GM23338 (cell line): ENCODE results near the gene LCE2C. TPM values are rescaled to one million over a fixed set of nuclear protein-coding genes. Genes with fewer than 3 reads are reported as not detected.

ENCODE experiments used
- ATAC-seq: fragments of 200-7000 bp; cut with Tn5 transposase; 3 replicates; pipeline ENCODE4 v1.9.1; 2020
- DNase-seq: peaks from one replicate; pipeline ENCODE4 v3.0.0-alpha.2; 2015; ENCODE audit warnings: low spot score
- H2AFZ ChIP-seq: fragments of 200-600 bp; sonication (generic); 2 replicates; pipeline ENCODE4 v1.8.0; 2016; ENCODE audit warnings: antibody characterized with exemption, mild to moderate bottlenecking, moderate library complexity
- H3F3A ChIP-seq: fragments of 200-600 bp; sonication (generic); replicated peaks from 2 replicates; pipeline ENCODE4 v1.8.0; 2017; ENCODE audit warnings: antibody characterized with exemption, mixed run types, low read depth
- H3K27ac ChIP-seq: fragments of 200-600 bp; sonication (generic); 2 replicates; pipeline ENCODE4 v1.6.1; 2016; ENCODE audit warnings: low read depth
- H3K27me3 ChIP-seq: fragments of 200-600 bp; sonication (generic); 2 replicates; pipeline ENCODE4 v1.8.0; 2016; ENCODE audit warnings: mild to moderate bottlenecking, mixed run types, moderate library complexity; ENCODE audit not compliant: insufficient read depth
- H3K36me3 ChIP-seq: fragments of 200-600 bp; sonication (generic); 2 replicates; pipeline ENCODE4 v1.8.0; 2016; ENCODE audit warnings: mild to moderate bottlenecking; ENCODE audit not compliant: insufficient read depth
- H3K4me1 ChIP-seq: fragments of 200-600 bp; sonication (generic); 2 replicates; pipeline ENCODE4 v1.8.0; 2016; ENCODE audit warnings: mild to moderate bottlenecking, moderate library complexity; ENCODE audit not compliant: insufficient read depth
- H3K4me2 ChIP-seq: fragments of 200-600 bp; sonication (generic); 2 replicates; pipeline ENCODE4 v1.7.1; 2017; ENCODE audit warnings: mixed run types
- H3K4me3 ChIP-seq: fragments of 200-600 bp; sonication (generic); 2 replicates; pipeline ENCODE4 v1.6.1; 2016; ENCODE audit warnings: mixed run types
- H3K79me2 ChIP-seq: fragments of 200-600 bp; sonication (generic); replicated peaks from 2 replicates; pipeline ENCODE4 v1.8.0; 2017; ENCODE audit warnings: mild to moderate bottlenecking; ENCODE audit not compliant: insufficient read depth
- H3K9me2 ChIP-seq: fragments of 200-600 bp; sonication (generic); 2 replicates; pipeline ENCODE4 v1.8.0; 2017; ENCODE audit not compliant: insufficient read depth
- H4K20me1 ChIP-seq: fragments of 200-600 bp; sonication (generic); replicated peaks from 2 replicates; pipeline ENCODE4 v1.8.0; 2017; ENCODE audit warnings: mild to moderate bottlenecking; ENCODE audit not compliant: insufficient read depth
- H3K27ac Mint-ChIP-seq: 2 replicates; pipeline ENCODE4 v1.8.0; 2020; ENCODE audit warnings: inconsistent platforms, mild to moderate bottlenecking, moderate library complexity, mixed read lengths
- H3K27me3 Mint-ChIP-seq: 3 replicates; pipeline ENCODE4 v1.8.0; 2022; ENCODE audit warnings: low read depth, mild to moderate bottlenecking, moderate library complexity, mixed read lengths, inconsistent platforms; ENCODE audit not compliant: insufficient read depth, poor library complexity
- H3K36me3 Mint-ChIP-seq: 3 replicates; pipeline ENCODE4 v1.8.0; 2021; ENCODE audit warnings: low read depth, mild to moderate bottlenecking, inconsistent platforms, moderate library complexity, mixed read lengths
- H3K4me1 Mint-ChIP-seq: 3 replicates; pipeline ENCODE4 v1.8.0; 2020; ENCODE audit warnings: mild to moderate bottlenecking, inconsistent platforms, mixed read lengths
- H3K4me3 Mint-ChIP-seq: 3 replicates; pipeline ENCODE4 v1.8.0; 2021; ENCODE audit warnings: moderate library complexity, mild to moderate bottlenecking, inconsistent platforms, mixed read lengths
- H3K9me3 Mint-ChIP-seq: 3 replicates; pipeline ENCODE4 v1.8.0; 2020; ENCODE audit warnings: moderate library complexity, mild to moderate bottlenecking, inconsistent platforms, mixed read lengths
- CREB1 ChIP-seq: fragments of 250-450 bp; sonication (Bioruptor Pico); IDR thresholded peaks from 2 replicates; pipeline ENCODE4 v1.5.0; 2020; ENCODE audit warnings: low read depth, mild to moderate bottlenecking, moderate library complexity
- EZH2 ChIP-seq: fragments of 200-600 bp; sonication (generic); IDR thresholded peaks from one replicate; pipeline ENCODE4 v1.8.0; 2017; ENCODE audit warnings: antibody characterized with exemption, mild to moderate bottlenecking, low read depth; ENCODE audit not compliant: unreplicated experiment
- EZH2phosphoT487 ChIP-seq: fragments of 200-600 bp; sonication (generic); IDR thresholded peaks from one replicate; pipeline ENCODE4 v1.8.1; 2018; ENCODE audit warnings: antibody characterized with exemption; ENCODE audit not compliant: unreplicated experiment
- NANOG ChIP-seq: IDR thresholded peaks from 2 replicates; pipeline ENCODE4 v1.6.1; 2016; ENCODE audit warnings: antibody characterized with exemption, borderline replicate concordance
- POLR2AphosphoS5 ChIP-seq: IDR thresholded peaks from 2 replicates; pipeline ENCODE4 v1.6.1; 2016; ENCODE audit warnings: antibody characterized with exemption, low read depth
- STAT1 ChIP-seq: IDR thresholded peaks from one replicate; pipeline ENCODE4 v1.6.1; 2016; ENCODE audit warnings: antibody characterized with exemption; ENCODE audit not compliant: unreplicated experiment
- ZNF331 ChIP-seq: fragments of 250-450 bp; sonication (Bioruptor Pico); IDR thresholded peaks from 2 replicates; pipeline ENCODE4 v1.5.0; 2020; ENCODE audit warnings: low read depth, mild to moderate bottlenecking, moderate library complexity
- polyA plus RNA-seq: library from polyadenylated mRNA; unstranded; fragments of >200 nt; fragmentation: Nextera tagmentation; extraction: Ambion mirVana; gene quantifications from 2 replicates; pipeline ENCODE4 v1.2.1, GENCODE V29; 2016
- total RNA-seq: library from RNA; depleted of rRNA; stranded (reverse); fragments of >200 nt; shearing (Covaris generic); gene quantifications from 2 replicates; pipeline ENCODE4 v1.2.3, GENCODE V29; 2014
- TF ChIP-seq, protein P1 (sequence below): IDR thresholded peaks from one replicate; pipeline ENCODE4 v1.6.1; 2018; ENCODE audit warnings: antibody characterized with exemption; ENCODE audit not compliant: unreplicated experiment
- TF ChIP-seq, protein P2 (sequence below), 2 experiments: fragments of 200-600 bp in 1 of 2; sonication (generic) in 1 of 2; conservative IDR thresholded peaks; 2 replicates each; pipeline versions ENCODE4 v1.5.1 to v1.6.1; 2016 to 2017; ENCODE audit warnings: antibody characterized with exemption in 2 of 2, low read depth in 2 of 2, mild to moderate bottlenecking in 2 of 2, moderate library complexity in 1 of 2
- TF ChIP-seq, protein P3 (sequence below): IDR thresholded peaks from 2 replicates; pipeline ENCODE4 v1.6.1; 2016; ENCODE audit warnings: antibody characterized with exemption

Gene LCE2C
- total and polyA plus RNA-seq, 2 experiments from 2014 or later, result not detected

DNA sequence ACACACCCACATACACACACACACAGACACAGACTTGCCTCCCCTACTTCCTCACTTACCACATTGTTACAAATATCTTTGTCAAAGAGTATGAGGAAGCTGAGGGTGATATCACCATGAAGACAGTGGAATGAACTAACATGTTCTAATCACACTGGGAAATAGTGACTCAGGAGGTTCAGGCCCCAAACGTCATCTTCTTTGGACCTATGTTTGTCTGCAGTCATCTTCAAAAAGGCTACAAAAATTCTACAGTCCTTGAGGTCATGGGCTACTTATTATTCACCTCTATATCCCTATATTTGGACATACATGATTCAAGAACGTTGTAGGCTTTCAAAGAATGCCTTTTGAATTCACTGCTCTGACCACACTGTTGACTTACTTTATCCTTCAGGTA is 2.1 kb upstream of the LCE2C start (continued):
- TF ChIP-seq, protein P1, sequence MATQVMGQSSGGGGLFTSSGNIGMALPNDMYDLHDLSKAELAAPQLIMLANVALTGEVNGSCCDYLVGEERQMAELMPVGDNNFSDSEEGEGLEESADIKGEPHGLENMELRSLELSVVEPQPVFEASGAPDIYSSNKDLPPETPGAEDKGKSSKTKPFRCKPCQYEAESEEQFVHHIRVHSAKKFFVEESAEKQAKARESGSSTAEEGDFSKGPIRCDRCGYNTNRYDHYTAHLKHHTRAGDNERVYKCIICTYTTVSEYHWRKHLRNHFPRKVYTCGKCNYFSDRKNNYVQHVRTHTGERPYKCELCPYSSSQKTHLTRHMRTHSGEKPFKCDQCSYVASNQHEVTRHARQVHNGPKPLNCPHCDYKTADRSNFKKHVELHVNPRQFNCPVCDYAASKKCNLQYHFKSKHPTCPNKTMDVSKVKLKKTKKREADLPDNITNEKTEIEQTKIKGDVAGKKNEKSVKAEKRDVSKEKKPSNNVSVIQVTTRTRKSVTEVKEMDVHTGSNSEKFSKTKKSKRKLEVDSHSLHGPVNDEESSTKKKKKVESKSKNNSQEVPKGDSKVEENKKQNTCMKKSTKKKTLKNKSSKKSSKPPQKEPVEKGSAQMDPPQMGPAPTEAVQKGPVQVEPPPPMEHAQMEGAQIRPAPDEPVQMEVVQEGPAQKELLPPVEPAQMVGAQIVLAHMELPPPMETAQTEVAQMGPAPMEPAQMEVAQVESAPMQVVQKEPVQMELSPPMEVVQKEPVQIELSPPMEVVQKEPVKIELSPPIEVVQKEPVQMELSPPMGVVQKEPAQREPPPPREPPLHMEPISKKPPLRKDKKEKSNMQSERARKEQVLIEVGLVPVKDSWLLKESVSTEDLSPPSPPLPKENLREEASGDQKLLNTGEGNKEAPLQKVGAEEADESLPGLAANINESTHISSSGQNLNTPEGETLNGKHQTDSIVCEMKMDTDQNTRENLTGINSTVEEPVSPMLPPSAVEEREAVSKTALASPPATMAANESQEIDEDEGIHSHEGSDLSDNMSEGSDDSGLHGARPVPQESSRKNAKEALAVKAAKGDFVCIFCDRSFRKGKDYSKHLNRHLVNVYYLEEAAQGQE, result no peak

DNA sequence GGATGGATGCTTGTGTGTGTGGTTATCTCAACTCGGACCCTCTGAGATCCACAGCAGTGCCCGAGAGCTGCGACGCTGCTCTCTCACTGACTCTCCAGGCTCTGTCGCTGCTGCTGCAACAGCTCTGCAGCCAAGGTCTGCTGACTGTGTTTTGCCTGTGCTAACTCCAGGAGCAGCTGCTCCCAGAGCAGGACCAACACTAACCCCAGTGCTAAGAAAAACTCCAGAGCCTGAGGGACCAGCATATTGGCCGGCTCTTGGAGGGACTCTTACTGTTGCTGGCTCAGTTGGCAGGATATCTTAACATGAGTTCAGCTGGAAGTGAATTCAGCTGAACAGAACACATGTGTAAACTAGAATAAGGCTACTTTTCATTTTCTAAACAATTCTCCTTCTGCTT is 4.4 kb downstream of the LCE2C start:
- no peak for DNase-seq
- TF ChIP-seq EZH2, result no peak
- TF ChIP-seq NANOG, result no peak
- no peak for TF ChIP-seq POLR2AphosphoS5
- TF ChIP-seq ZNF331, result no peak
- TF ChIP-seq STAT1, result no peak
- TF ChIP-seq, protein P2, sequence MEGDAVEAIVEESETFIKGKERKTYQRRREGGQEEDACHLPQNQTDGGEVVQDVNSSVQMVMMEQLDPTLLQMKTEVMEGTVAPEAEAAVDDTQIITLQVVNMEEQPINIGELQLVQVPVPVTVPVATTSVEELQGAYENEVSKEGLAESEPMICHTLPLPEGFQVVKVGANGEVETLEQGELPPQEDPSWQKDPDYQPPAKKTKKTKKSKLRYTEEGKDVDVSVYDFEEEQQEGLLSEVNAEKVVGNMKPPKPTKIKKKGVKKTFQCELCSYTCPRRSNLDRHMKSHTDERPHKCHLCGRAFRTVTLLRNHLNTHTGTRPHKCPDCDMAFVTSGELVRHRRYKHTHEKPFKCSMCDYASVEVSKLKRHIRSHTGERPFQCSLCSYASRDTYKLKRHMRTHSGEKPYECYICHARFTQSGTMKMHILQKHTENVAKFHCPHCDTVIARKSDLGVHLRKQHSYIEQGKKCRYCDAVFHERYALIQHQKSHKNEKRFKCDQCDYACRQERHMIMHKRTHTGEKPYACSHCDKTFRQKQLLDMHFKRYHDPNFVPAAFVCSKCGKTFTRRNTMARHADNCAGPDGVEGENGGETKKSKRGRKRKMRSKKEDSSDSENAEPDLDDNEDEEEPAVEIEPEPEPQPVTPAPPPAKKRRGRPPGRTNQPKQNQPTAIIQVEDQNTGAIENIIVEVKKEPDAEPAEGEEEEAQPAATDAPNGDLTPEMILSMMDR (conservative IDR thresholded peaks at IDR 0.05; ENCODE audit: low read depth in 2 of 2), result no peak
- TF ChIP-seq, protein P1, result no peak
- no peak for TF ChIP-seq CREB1
- no peak for TF ChIP-seq EZH2phosphoT487
- TF ChIP-seq, protein P3, sequence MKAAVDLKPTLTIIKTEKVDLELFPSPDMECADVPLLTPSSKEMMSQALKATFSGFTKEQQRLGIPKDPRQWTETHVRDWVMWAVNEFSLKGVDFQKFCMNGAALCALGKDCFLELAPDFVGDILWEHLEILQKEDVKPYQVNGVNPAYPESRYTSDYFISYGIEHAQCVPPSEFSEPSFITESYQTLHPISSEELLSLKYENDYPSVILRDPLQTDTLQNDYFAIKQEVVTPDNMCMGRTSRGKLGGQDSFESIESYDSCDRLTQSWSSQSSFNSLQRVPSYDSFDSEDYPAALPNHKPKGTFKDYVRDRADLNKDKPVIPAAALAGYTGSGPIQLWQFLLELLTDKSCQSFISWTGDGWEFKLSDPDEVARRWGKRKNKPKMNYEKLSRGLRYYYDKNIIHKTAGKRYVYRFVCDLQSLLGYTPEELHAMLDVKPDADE, result no peak

More for the DNA sequence above, 4.4 kb downstream of the LCE2C start:
- no peak overlapping the region for H3K27ac ChIP-seq
- no peak overlapping the region for H3K27ac Mint-ChIP-seq
- no peaks in the 10 kb centered on the region for H3K9me2 ChIP-seq
- no peak overlapping the region for H3K4me3 Mint-ChIP-seq
- H3K36me3 Mint-ChIP-seq, result no peaks in the 10 kb centered on the region
- H3K27me3 ChIP-seq, result no peaks in the 10 kb centered on the region
- no peak overlapping the region for H2AFZ ChIP-seq
- no peaks in the 10 kb centered on the region for H3K36me3 ChIP-seq
- no peak; the same call in 2 of the 3 replicates for ATAC-seq
- H3F3A ChIP-seq, result no peaks in the 10 kb centered on the region
- no peaks in the 10 kb centered on the region for H4K20me1 ChIP-seq
- H3K27me3 Mint-ChIP-seq, result no peaks in the 10 kb centered on the region
- no peaks in the 10 kb centered on the region for H3K4me1 ChIP-seq
- H3K4me3 ChIP-seq, result no peak overlapping the region
- H3K79me2 ChIP-seq, result no peaks in the 10 kb centered on the region
- H3K4me1 Mint-ChIP-seq, result no peaks in the 10 kb centered on the region
- H3K4me2 ChIP-seq, result no peak overlapping the region
- no peaks in the 10 kb centered on the region for H3K9me3 Mint-ChIP-seq
